HepG2 (cell line): ENCODE data around the gene AUH. TPM values are rescaled to one million over a fixed set of nuclear protein-coding genes. Genes with fewer than 3 reads are reported as not detected.

Experiments used
- BCL3 ChIP-seq: sonication (generic); formaldehyde crosslinking; IDR thresholded peaks from 2 replicates; pipeline ENCODE4 v1.5.1; 2020; ENCODE audit warnings: mild to moderate bottlenecking, missing genetic modification reagents, moderate library complexity
- DNMT3B ChIP-seq: conservative IDR thresholded peaks from 2 replicates; pipeline ENCODE4 v1.6.1; 2016; ENCODE audit warnings: missing biosample characterization, control low read depth
- HIVEP1 ChIP-seq: sonication (generic); formaldehyde crosslinking; IDR thresholded peaks from 2 replicates; pipeline ENCODE4 v1.4.0; 2020; ENCODE audit warnings: mild to moderate bottlenecking, missing genetic modification reagents
- KLF16 ChIP-seq, 2 experiments: sonication (generic) in 1 of 2; formaldehyde crosslinking in 1 of 2; IDR thresholded peaks; 2 replicates each; pipeline versions ENCODE4 v1.6.1 to v1.8.0; 2016 to 2023; ENCODE audit warnings: missing genetic modification reagents in 2 of 2, missing compliant biosample characterization in 1 of 2
- MIXL1 ChIP-seq: IDR thresholded peaks from 2 replicates; pipeline ENCODE4 v1.6.1; 2016
- PAX8 ChIP-seq: sonication (generic); formaldehyde crosslinking; IDR thresholded peaks from 2 replicates; pipeline ENCODE4 v1.8.0; 2022; ENCODE audit warnings: mild to moderate bottlenecking, missing genetic modification reagents, borderline replicate concordance
- PHF21A ChIP-seq: sonication (generic); formaldehyde crosslinking; IDR thresholded peaks from 2 replicates; pipeline ENCODE4 v1.5.0; 2020; ENCODE audit warnings: mild to moderate bottlenecking, missing genetic modification reagents
- POLR2AphosphoS2 ChIP-seq: IDR thresholded peaks from 2 replicates; pipeline ENCODE4 v1.6.1; 2011; ENCODE audit warnings: low read depth, low read length, improper control_type of control experiment
- RNF219 ChIP-seq: sonication (generic); formaldehyde crosslinking; IDR thresholded peaks from 2 replicates; pipeline ENCODE4 v1.5.0; 2020; ENCODE audit warnings: mild to moderate bottlenecking, missing genetic modification reagents
- SALL1 ChIP-seq: sonication (generic); formaldehyde crosslinking; IDR thresholded peaks from 2 replicates; pipeline ENCODE4 v1.8.0; 2022; ENCODE audit warnings: mild to moderate bottlenecking, missing genetic modification reagents
- SATB2 ChIP-seq: sonication (generic); formaldehyde crosslinking; IDR thresholded peaks from 2 replicates; pipeline ENCODE4 v1.5.0; 2020; ENCODE audit warnings: missing genetic modification reagents
- SMC3 ChIP-seq: IDR thresholded peaks from 2 replicates; pipeline ENCODE4 v1.6.1; 2011; ENCODE audit warnings: low read length, improper control_type of control experiment
- SP2 ChIP-seq: sonication (generic); formaldehyde crosslinking; IDR thresholded peaks from 2 replicates; pipeline ENCODE4 v1.5.1; 2020; ENCODE audit warnings: mild to moderate bottlenecking, missing genetic modification reagents
- STAG1 ChIP-seq: sonication (generic); formaldehyde crosslinking; IDR thresholded peaks from 2 replicates; pipeline ENCODE4 v1.4.0; 2020; ENCODE audit warnings: missing genetic modification reagents
- TCF7 ChIP-seq: sonication (generic); IDR thresholded peaks from 2 replicates; pipeline ENCODE4 v1.6.1; 2016; ENCODE audit warnings: antibody characterized with exemption, low read depth
- TEAD3 ChIP-seq: optimal IDR thresholded peaks from 2 replicates; pipeline ENCODE3; 2016; ENCODE audit warnings: borderline replicate concordance
- THAP7 ChIP-seq: sonication (generic); formaldehyde crosslinking; IDR thresholded peaks from 2 replicates; pipeline ENCODE4 v1.8.1; 2023; ENCODE audit warnings: mild to moderate bottlenecking, missing genetic modification reagents
- ZNF503 ChIP-seq: sonication (generic); formaldehyde crosslinking; IDR thresholded peaks from 2 replicates; pipeline ENCODE4 v1.4.0; 2020; ENCODE audit warnings: missing genetic modification reagents
- ZNF557 ChIP-seq: sonication (generic); formaldehyde crosslinking; IDR thresholded peaks from 2 replicates; pipeline ENCODE4 v1.4.0; 2020; ENCODE audit warnings: missing genetic modification reagents
- ZNF562 ChIP-seq: sonication (generic); formaldehyde crosslinking; IDR thresholded peaks from 2 replicates; pipeline ENCODE4 v1.8.0; 2022; ENCODE audit warnings: missing genetic modification reagents, borderline replicate concordance
- ZNF7 ChIP-seq: IDR thresholded peaks from 2 replicates; pipeline ENCODE4 v1.6.1; 2016; ENCODE audit warnings: missing biosample characterization, missing genetic modification reagents
- ZZZ3 ChIP-seq: sonication (generic); formaldehyde crosslinking; IDR thresholded peaks from 2 replicates; pipeline ENCODE4 v1.4.0; 2020; ENCODE audit warnings: missing genetic modification reagents, mild to moderate bottlenecking, borderline replicate concordance
- polyA plus RNA-seq, 8 experiments: library from polyadenylated mRNA; depleted of rRNA in 3 of 8; stranded (reverse) in 7 of 8; unstranded in 1 of 8; fragments of >200 nt; fragmentation: Illumina TruSeq in 4 of 8; extraction: Trizol in 4 of 8; gene quantifications; 2 replicates each; pipeline versions ENCODE4 v1.2.1 to v1.2.3, GENCODE V29; 2011 to 2016; ENCODE audit warnings: low read depth in 4 of 8, missing spikeins in 1 of 8, mixed read lengths in 1 of 8; ENCODE audit not compliant: insufficient read depth in 1 of 8
- total RNA-seq, 5 experiments: library from RNA; depleted of rRNA; stranded (reverse); fragments of >200 nt; fragmentation: Illumina TruSeq; extraction: Trizol; gene quantifications; 2 replicates each; pipeline ENCODE4 v1.2.3, GENCODE V29; 2016; ENCODE audit warnings: low read depth in 1 of 5
- TF ChIP-seq, protein P1 (sequence below): fragments of 450-650 bp; IDR thresholded peaks from 2 replicates; pipeline ENCODE4 v1.6.1; 2016

The AUH gene
- total and polyA plus RNA-seq, 2 of the 13 experiments (the other 11 are each of a cell fraction or from before 2014, with no cell fraction given): 25.8 to 31.9 TPM

DNA sequence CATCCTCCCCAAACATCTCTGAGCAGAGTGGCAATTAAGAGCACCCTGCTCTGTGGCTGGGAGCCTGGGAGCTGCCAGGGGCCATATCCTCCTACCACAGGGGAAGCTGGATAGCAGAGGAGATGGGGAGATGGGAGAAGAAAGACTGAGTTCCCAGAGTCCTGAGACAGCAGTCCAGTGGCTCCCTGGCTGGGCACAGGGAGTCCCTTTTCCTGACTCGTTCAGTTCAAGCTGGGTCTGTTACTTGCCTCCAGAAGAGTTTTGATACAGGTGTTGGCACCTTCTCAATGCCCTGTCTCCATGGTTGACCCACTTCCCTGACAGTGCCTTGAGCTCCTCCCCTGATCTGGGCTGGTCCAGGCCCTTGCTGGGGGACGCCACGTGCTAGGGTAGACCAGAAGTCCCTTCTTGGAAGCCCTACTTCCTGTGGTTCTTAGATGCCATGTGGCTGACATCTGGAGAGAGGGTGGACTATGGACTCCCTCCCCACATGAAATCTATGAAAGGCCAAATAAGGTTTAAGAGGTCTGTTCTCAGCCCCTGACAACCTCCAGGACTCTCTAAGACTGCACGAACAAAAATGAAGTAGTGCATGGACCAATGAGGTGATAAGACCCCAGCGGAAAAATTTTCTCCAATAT lies 166.2 kb downstream of the AUH start (continued):
- no peak for TF ChIP-seq RNF219
- TF ChIP-seq TCF7: 0 out of 2 replicates have a peak, but pooled peaks have one; percentile 18
- peak in 1 of 2 experiments; percentile 59; a peak in 1 of 4 replicates for TF ChIP-seq KLF16 (CRISPR knock-in tag; IDR thresholded peaks at IDR 0.05)
- peak; percentile 8; the same call in 1 of the 2 replicates for TF ChIP-seq STAG1 (CRISPR knock-in tag)
- TF ChIP-seq ZNF562 (CRISPR knock-in tag): no peak
- TF ChIP-seq SALL1 (CRISPR knock-in tag): peak; percentile 92
- no peak for TF ChIP-seq SMC3
- TF ChIP-seq HIVEP1: 0 out of 2 replicates have a peak, but pooled peaks have one; percentile 41
- 0 out of 2 replicates have a peak, but pooled peaks have one; percentile 37 for TF ChIP-seq BCL3
- peak; percentile 30 for TF ChIP-seq TEAD3
- TF ChIP-seq ZNF503: no peak
- TF ChIP-seq DNMT3B (CRISPR knock-in tag): peak; percentile 93
- TF ChIP-seq SP2 (CRISPR knock-in tag): no peak
- 0 out of 2 replicates have a peak, but pooled peaks have one; percentile 67 for TF ChIP-seq SATB2 (CRISPR knock-in tag)
- no peak for TF ChIP-seq THAP7 (CRISPR knock-in tag)
- no peak; the same call in none of the 2 replicates for TF ChIP-seq ZZZ3 (CRISPR knock-in tag)
- no peak for TF ChIP-seq PAX8 (CRISPR knock-in tag)
- TF ChIP-seq PHF21A (CRISPR knock-in tag): no peak
- TF ChIP-seq ZNF7 (CRISPR knock-in tag): no peak
- TF ChIP-seq, protein P1, sequence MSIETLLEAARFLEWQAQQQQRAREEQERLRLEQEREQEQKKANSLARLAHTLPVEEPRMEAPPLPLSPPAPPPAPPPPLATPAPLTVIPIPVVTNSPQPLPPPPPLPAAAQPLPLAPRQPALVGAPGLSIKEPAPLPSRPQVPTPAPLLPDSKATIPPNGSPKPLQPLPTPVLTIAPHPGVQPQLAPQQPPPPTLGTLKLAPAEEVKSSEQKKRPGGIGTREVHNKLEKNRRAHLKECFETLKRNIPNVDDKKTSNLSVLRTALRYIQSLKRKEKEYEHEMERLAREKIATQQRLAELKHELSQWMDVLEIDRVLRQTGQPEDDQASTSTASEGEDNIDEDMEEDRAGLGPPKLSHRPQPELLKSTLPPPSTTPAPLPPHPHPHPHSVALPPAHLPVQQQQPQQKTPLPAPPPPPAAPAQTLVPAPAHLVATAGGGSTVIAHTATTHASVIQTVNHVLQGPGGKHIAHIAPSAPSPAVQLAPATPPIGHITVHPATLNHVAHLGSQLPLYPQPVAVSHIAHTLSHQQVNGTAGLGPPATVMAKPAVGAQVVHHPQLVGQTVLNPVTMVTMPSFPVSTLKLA: peak; percentile 28; the same call in 1 of the 2 replicates
- TF ChIP-seq ZNF557 (CRISPR knock-in tag): 0 out of 2 replicates have a peak, but pooled peaks have one; percentile 68
- no peak for TF ChIP-seq POLR2AphosphoS2
- no peak for TF ChIP-seq MIXL1 (CRISPR knock-in tag)
